Breast epithelium (tissue), 3 donors: Measurements from ENCODE around the gene SETD1A.

ENCODE experiments used
- POLR2AphosphoS5 ChIP-seq, 3 donors: sonication (generic); formaldehyde crosslinking; IDR thresholded peaks; one replicate each; pipeline ENCODE4 v1.6.1; 2017; ENCODE audit warnings: antibody characterized with exemption in 3 of 3
- TF ChIP-seq, protein P1 (sequence below), 3 donors: fragments of 450-650 bp; IDR thresholded peaks; one replicate each; pipeline ENCODE4 v1.5.1; 2016 to 2017; ENCODE audit warnings: antibody characterized with exemption in 3 of 3, mild to moderate bottlenecking in 3 of 3, moderate library complexity in 3 of 3

DNA sequence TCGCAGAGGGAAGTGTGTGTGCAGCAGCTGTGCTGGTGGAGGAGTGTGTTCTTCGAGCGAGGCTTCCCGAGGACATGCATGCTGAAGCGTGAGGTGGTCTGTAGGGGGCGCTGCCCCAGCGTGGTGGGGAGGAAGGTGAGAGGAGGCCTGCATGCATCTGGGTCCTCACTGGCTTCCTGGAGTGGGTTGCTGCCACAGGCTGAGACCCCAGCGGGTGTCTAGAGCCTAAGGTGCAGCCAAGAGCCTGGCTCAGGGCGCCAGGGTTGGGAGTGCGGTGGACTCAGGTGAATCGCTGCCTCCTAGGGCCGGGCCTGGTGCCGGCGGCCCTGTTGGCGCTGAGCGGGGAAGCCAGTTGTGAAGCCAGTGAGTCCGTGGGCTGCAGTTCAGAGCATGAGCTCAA is 19.9 kb downstream of the SETD1A start:
- TF ChIP-seq, protein P1, sequence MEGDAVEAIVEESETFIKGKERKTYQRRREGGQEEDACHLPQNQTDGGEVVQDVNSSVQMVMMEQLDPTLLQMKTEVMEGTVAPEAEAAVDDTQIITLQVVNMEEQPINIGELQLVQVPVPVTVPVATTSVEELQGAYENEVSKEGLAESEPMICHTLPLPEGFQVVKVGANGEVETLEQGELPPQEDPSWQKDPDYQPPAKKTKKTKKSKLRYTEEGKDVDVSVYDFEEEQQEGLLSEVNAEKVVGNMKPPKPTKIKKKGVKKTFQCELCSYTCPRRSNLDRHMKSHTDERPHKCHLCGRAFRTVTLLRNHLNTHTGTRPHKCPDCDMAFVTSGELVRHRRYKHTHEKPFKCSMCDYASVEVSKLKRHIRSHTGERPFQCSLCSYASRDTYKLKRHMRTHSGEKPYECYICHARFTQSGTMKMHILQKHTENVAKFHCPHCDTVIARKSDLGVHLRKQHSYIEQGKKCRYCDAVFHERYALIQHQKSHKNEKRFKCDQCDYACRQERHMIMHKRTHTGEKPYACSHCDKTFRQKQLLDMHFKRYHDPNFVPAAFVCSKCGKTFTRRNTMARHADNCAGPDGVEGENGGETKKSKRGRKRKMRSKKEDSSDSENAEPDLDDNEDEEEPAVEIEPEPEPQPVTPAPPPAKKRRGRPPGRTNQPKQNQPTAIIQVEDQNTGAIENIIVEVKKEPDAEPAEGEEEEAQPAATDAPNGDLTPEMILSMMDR (IDR thresholded peaks at IDR 0.05) = no peak
- TF ChIP-seq POLR2AphosphoS5 (IDR thresholded peaks at IDR 0.05) = no peak
